T-helper 17 cell (primary cell): ENCODE measurements around the gene RBM6. TPM values are rescaled to one million over a fixed set of nuclear protein-coding genes. Genes with fewer than 3 reads are reported as not detected.

Experiments
- ATAC-seq: fragments of 150-1000 bp; cut with Tn5 transposase; 2 replicates; pipeline ENCODE4 v1.10.0; 2021; ENCODE audit warnings: mild to moderate bottlenecking, moderate library complexity
- DNase-seq, 3 donors: peaks; one replicate each; pipeline versions ENCODE4 v3.0.0 to v3.0.0-alpha.2; 2020 to 2021
- H3K9me3 ChIP-seq: one replicate; pipeline ENCODE4 v1.7.0; 2013; ENCODE audit warnings: low read length, mild to moderate bottlenecking; ENCODE audit not compliant: control insufficient read depth, poor library complexity, severe bottlenecking
- H3K27ac Mint-ChIP-seq: one replicate; pipeline ENCODE4 v1.8.0; 2022; ENCODE audit warnings: mild to moderate bottlenecking, moderate library complexity, mixed read lengths
- H3K27me3 Mint-ChIP-seq: one replicate; pipeline ENCODE4 v1.8.0; 2022; ENCODE audit warnings: mixed read lengths
- H3K36me3 Mint-ChIP-seq: one replicate; pipeline ENCODE4 v1.8.0; 2022; ENCODE audit warnings: low read depth, mixed read lengths
- H3K4me1 Mint-ChIP-seq: one replicate; pipeline ENCODE4 v1.8.0; 2022; ENCODE audit warnings: mild to moderate bottlenecking, mixed read lengths
- H3K4me3 Mint-ChIP-seq: one replicate; pipeline ENCODE4 v1.8.0; 2022; ENCODE audit warnings: mild to moderate bottlenecking, moderate library complexity, mixed read lengths
- total RNA-seq, 4 donors: library from RNA in 2 of 4; stranded (reverse) in 2 of 4; gene quantifications; one replicate each; pipeline ENCODE4 v1.2.3 and lab custom pipeline; 2022 to 2026

Gene RBM6
- total RNA-seq, 2 donors from 2014 or later: 129 to 148 TPM

DNA sequence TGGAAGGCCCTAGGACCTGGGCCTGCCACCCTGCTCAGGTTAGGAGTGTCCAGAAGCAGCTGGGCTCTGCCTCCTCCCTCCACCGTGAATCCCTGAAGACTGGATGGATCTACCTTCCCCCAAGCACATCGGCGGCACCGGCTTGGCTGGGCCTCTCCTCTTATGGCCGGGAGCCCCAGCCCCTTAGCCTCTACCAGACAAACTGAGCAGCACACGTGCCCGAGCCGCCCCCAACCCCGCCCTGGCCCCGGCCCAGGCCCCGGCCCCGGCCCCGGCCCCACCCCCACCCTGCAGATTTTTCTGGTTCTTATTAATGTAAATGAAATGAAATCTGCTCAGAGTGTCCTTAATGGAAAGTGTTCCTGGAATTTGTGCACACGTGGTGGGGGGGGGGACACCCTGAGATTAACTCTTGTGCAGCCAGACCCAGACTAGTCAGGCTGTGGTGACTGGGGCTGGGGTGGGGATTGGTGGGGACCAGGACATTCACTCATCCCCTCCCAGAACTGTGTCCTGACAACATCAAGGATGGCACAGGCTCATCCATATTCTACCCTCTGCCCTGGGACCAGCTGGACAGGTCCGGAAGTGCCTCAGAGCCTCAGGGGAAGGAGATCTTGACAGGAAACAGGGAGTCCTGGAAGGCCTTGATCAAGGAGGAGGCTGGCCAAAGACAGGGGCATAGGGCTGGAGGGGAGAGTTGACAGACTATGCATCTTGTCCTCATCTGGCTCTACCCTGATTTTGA is 184.3 kb downstream of the RBM6 start:
- no peaks in the 10 kb centered on the region for H3K9me3 ChIP-seq
- H3K36me3 Mint-ChIP-seq: no peaks in the 10 kb centered on the region
- ATAC-seq: no peak
- DNase-seq: no peak
- peaks cover 2% of the 10 kb centered on the region for H3K4me1 Mint-ChIP-seq
- no peaks in the 10 kb centered on the region for H3K27me3 Mint-ChIP-seq
- no peak overlapping the region for H3K27ac Mint-ChIP-seq
- H3K4me3 Mint-ChIP-seq: no peak overlapping the region

DNA sequence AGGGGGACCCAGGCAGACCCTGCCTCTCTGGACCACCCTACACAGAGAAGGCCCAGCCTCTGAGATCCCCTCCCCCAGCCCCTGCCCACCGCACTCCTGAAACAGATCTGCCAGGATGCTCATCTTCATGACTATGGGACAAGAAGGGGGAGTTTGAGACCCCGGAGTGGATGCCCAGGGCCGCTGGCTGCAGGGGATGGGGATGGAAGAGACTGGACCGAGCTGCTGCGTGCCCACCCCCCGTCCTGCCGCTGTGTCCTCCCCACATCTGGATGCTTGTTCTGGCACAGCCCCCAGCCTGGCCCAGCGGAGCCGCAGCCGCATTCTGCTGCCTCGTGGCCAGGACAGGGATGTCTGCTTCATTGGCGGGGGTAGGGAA is 184.8 kb downstream of the RBM6 start:
- no peak for DNase-seq
- Mint-ChIP-seq H3K4me3 (no peak overlapping the region), H3K27me3 (no peaks in the 10 kb centered on the region), H3K4me1 (peaks cover 2% of the 10 kb centered on the region), H3K36me3 (no peaks in the 10 kb centered on the region), H3K27ac (no peak overlapping the region)
- no peaks in the 10 kb centered on the region for H3K9me3 ChIP-seq
- no peak for ATAC-seq

DNA sequence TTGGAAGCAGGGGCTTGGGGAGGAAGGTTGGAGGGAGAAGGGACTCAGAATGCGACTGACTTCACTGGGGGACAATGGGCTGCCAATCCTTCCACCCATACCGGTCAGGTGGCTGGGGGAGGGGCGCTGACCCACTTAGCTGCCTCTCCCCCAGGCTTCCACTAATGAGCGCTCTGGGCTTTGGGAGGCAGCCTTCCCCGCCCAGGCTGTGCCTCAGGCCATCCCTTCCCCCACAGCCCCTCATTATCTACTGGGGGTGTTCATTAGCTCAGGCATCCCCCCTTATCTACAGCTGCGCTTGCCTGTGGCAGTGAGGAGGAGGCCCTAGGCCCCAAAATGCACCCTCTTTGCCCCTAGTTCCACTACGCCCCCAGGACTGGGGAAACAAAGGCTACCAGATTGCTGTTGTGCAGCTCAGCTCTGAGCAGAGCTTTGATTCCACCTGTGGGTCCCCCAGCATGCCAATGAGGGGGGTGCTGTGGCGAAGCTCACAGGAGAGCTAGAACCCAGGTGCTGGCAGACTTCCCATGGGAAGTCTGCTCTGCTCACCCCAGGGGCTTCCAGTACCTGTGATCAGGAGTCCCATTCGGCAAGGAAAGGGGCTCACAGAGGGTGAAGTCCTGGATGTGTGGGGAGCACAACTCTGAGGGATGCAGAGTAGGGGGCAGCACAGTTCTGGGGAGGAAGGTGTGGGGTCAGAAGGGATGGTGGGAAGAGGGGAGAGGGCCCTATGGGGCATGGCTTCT is 185.8 kb downstream of the RBM6 start:
- Mint-ChIP-seq H3K4me1 (peaks cover 2% of the 10 kb centered on the region), H3K27me3 (no peaks in the 10 kb centered on the region), H3K4me3 (no peak overlapping the region), H3K36me3 (no peaks in the 10 kb centered on the region), H3K27ac (no peak overlapping the region)
- DNase-seq: no peak
- H3K9me3 ChIP-seq: no peaks in the 10 kb centered on the region
- ATAC-seq: no peak

DNA sequence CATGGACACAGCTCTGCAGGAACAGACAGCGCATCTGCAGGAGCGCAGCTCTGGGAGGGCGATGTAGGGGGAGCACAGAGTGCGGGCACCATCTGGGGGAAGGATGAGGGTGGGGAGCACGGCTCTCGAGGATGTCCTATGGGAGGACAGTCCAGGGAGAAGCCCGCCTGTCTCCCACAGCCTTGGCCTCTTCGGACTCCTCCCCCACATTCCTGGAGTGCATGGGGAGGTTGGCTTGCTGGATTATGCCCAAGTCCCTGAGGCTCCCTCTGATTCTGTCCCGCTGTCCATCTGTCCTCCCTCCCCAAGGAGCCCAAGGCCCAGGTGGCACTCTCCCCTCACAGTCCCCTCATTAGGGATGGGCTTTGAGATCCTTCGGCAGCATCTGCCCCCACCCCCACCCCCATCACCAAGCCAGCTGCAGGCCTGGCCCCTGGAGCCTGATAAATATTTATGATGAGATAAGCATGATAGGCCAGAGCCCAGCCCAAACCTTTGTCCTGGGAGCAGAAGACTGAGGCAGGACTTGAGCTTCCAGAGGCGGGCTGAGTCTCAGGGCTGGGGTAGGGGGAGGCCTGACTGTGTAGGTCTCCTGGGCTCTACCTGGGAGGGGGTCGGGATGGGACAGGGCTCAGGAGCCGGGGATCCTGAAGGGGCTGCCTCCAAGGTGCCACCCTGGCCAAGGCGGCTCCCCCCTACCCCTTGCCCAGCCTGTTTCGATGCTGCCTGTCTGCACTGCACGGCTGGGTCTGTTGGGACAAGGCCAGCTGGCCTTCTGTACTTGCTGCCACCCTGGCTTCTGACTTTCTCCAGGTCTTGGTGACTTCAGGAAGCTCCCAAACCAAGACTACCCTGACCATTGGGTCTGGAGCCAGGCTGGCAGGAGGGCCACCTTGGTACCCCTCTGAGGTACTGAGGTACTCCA is 186.6 kb downstream of the RBM6 start:
- Mint-ChIP-seq H3K4me3 (no peak overlapping the region), H3K27ac (no peak overlapping the region), H3K27me3 (no peaks in the 10 kb centered on the region), H3K4me1 (no peaks in the 10 kb centered on the region), H3K36me3 (no peaks in the 10 kb centered on the region)
- ATAC-seq (no peak), DNase-seq (no peak)
- no peaks in the 10 kb centered on the region for H3K9me3 ChIP-seq

Other genes starting within 250 kb of the RBM6 start
- under 1 TPM in 1 of 2 donors, not detected in 1; 0.99 TPM for gene AMIGO3, start 220.5 kb upstream of the RBM6 start, total RNA-seq
- gene GMPPB, start 216.2 kb upstream of the RBM6 start, total RNA-seq: 10 to 100 TPM; 42.9 to 61.9 TPM
- gene IP6K1, start 153.6 kb upstream of the RBM6 start, total RNA-seq: 10 to 100 TPM; 54.1 to 56.4 TPM
- under 1 TPM in 1 of 2 donors, not detected in 1; 0.37 TPM for gene CDHR4, start 140.3 kb upstream of the RBM6 start, total RNA-seq
- 1 to 10 TPM in 1 of 2 donors, under 1 TPM in 1; 0.92 to 5.2 TPM for gene INKA1, start 136.9 kb upstream of the RBM6 start, total RNA-seq
- gene UBA7, start 126.2 kb upstream of the RBM6 start, total RNA-seq: 100 to 1,000 TPM; 173 to 198 TPM
- gene TRAIP, start 83.6 kb upstream of the RBM6 start, total RNA-seq: 1 to 10 TPM; 4.8 to 5.5 TPM
- under 1 TPM; 0.47 to 0.89 TPM for gene CAMKV, start 70.2 kb upstream of the RBM6 start, total RNA-seq
- gene MST1R, start 36.3 kb upstream of the RBM6 start, total RNA-seq: 1 to 10 TPM in 1 of 2 donors, under 1 TPM in 1; 0.63 to 1.7 TPM
- 1 to 10 TPM; 2.3 to 4.6 TPM for gene MON1A, start 10.3 kb upstream of the RBM6 start, total RNA-seq
- 100 to 1,000 TPM; 292 to 353 TPM for gene RBM5, start 148.8 kb downstream of the RBM6 start, total RNA-seq
- gene SEMA3F, start 215.2 kb downstream of the RBM6 start, total RNA-seq: under 1 TPM in 1 of 2 donors, not detected in 1; 0.18 TPM